PFSK-1 (cell line): ENCODE data around the gene TOGARAM1.

ENCODE experiments used
- FOXP2 ChIP-seq: optimal IDR thresholded peaks from 2 replicates; pipeline ENCODE3; 2011; ENCODE audit warnings: borderline replicate concordance, control low read depth, inconsistent platforms; ENCODE audit not compliant: insufficient read depth; ENCODE audit errors: extremely low read length, extremely low read depth
- POLR2AphosphoS5 ChIP-seq: IDR thresholded peaks from 2 replicates; pipeline ENCODE4 v1.6.1; 2012; ENCODE audit warnings: low read depth, mild to moderate bottlenecking, control low read depth, low read length, moderate library complexity
- SIN3A ChIP-seq: IDR thresholded peaks from 2 replicates; pipeline ENCODE4 v1.6.1; 2012; ENCODE audit warnings: mild to moderate bottlenecking, low read length, moderate library complexity, borderline replicate concordance; ENCODE audit not compliant: insufficient read depth
- TAF1 ChIP-seq: IDR thresholded peaks from 2 replicates; pipeline ENCODE4 v1.6.1; 2012; ENCODE audit warnings: low read length, control low read depth, borderline replicate concordance; ENCODE audit not compliant: insufficient read depth
- TF ChIP-seq, protein P1 (sequence below), 2 experiments: IDR thresholded peaks; 2 replicates each; pipeline versions ENCODE4 v1.6.1 to v1.8.0; 2011 to 2012; ENCODE audit warnings: low read depth in 2 of 2, low read length in 2 of 2, control low read depth in 1 of 2, inconsistent platforms in 1 of 2, mild to moderate bottlenecking in 1 of 2, moderate library complexity in 1 of 2; ENCODE audit not compliant: insufficient read depth in 1 of 2

The TOGARAM1 gene

DNA sequence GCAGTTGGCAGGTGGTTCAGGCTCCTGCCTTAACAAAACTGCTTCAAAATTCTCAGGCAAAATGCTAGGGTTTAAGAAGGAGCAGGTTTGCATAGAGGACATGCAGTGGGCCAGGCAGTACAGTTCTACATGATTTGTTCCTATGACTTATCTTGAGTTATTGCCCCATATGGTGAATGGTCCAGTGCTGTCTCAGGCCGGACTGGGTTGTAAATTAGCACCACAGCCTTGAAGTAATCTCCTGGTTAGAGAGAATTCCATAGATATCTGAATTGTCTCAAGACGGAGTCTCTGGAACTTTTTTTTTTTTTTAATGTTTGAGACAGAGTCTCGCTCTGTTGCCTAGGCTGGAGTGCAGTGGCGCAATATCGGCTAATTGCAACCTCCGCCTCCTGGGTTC, 110.1 kb downstream of the TOGARAM1 start:
- TF ChIP-seq, protein P1, sequence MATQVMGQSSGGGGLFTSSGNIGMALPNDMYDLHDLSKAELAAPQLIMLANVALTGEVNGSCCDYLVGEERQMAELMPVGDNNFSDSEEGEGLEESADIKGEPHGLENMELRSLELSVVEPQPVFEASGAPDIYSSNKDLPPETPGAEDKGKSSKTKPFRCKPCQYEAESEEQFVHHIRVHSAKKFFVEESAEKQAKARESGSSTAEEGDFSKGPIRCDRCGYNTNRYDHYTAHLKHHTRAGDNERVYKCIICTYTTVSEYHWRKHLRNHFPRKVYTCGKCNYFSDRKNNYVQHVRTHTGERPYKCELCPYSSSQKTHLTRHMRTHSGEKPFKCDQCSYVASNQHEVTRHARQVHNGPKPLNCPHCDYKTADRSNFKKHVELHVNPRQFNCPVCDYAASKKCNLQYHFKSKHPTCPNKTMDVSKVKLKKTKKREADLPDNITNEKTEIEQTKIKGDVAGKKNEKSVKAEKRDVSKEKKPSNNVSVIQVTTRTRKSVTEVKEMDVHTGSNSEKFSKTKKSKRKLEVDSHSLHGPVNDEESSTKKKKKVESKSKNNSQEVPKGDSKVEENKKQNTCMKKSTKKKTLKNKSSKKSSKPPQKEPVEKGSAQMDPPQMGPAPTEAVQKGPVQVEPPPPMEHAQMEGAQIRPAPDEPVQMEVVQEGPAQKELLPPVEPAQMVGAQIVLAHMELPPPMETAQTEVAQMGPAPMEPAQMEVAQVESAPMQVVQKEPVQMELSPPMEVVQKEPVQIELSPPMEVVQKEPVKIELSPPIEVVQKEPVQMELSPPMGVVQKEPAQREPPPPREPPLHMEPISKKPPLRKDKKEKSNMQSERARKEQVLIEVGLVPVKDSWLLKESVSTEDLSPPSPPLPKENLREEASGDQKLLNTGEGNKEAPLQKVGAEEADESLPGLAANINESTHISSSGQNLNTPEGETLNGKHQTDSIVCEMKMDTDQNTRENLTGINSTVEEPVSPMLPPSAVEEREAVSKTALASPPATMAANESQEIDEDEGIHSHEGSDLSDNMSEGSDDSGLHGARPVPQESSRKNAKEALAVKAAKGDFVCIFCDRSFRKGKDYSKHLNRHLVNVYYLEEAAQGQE (IDR thresholded peaks at IDR 0.05; ENCODE audit: insufficient read depth in 1 of 2, low read depth in 2 of 2, low read length in 2 of 2), result no peak
- TF ChIP-seq TAF1 (no peak), SIN3A (no peak), POLR2AphosphoS5 (no peak), FOXP2 (no peak)

DNA sequence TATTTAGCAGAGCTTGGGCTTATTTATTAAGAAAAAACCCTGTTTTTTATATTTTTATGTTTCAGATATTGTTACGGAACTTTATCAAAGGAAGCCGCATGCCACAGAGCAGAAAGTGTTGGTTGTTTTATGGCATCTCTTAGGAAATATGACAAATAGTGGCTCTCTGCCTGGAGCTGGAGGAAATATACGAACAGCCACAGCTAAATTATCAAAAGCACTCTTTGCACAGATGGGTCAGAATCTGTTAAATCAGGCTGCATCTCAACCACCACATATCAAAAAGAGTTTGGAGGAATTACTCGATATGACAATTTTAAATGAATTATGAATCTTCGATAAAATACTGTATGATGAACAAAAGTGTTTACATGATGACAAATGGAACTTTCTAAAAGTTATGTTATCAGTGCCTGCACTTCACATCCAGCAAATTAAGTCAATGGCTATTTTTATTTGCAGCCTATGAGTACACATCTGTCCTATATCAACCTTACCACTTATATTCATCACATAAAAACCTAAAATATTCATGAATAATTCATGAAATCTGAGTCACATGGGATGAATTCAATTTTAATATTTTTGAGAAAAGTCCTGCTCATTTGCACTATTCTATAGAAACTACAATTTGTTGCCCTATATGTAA, 111.4 kb downstream of the TOGARAM1 start:
- TF ChIP-seq SIN3A (no peak), FOXP2 (no peak), TAF1 (no peak), POLR2AphosphoS5 (no peak)
- TF ChIP-seq, protein P1 (IDR thresholded peaks at IDR 0.05; ENCODE audit: insufficient read depth in 1 of 2, low read depth in 2 of 2, low read length in 2 of 2), result no peak

DNA sequence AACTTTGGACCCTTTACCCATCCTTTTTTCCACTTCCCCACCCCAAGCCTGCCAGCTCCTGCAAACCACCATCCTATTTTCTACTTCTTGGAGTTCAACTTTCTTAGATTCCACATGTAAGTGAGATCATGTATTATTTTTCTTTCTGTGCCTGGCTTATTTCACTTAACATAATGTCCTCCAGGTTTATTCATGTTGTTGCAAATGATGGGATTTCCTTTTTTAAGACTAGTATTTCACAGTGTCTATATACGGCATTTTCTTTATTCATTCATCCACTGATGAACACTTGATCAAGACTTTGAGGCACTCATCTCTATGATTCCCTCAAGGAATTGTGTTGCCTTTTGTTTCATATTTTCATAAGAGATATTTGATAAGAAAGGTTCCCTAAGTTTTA, 116.3 kb downstream of the TOGARAM1 start:
- TF ChIP-seq FOXP2 (no peak), SIN3A (no peak), TAF1 (no peak), POLR2AphosphoS5 (no peak)
- TF ChIP-seq, protein P1 (IDR thresholded peaks at IDR 0.05; ENCODE audit: insufficient read depth in 1 of 2, low read depth in 2 of 2, low read length in 2 of 2), result no peak

GRCh38 chr14:45082420-45082819, 120.4 kb downstream of the TOGARAM1 start:
- TF ChIP-seq POLR2AphosphoS5, result no peak
- no peak for TF ChIP-seq TAF1
- TF ChIP-seq, protein P1 (IDR thresholded peaks at IDR 0.05; ENCODE audit: insufficient read depth in 1 of 2, low read depth in 2 of 2, low read length in 2 of 2), result no peak
- TF ChIP-seq SIN3A, result no peak
- TF ChIP-seq FOXP2, result no peak
